Vagina (tissue), 2 donors: ENCODE data around the gene ADNP2. TPM values are rescaled to one million over a fixed set of nuclear protein-coding genes. Genes with fewer than 3 reads are reported as not detected.

ENCODE experiments used
- DNase-seq, 2 donors: peaks; one replicate each; pipeline ENCODE4 v3.0.0-alpha.2; 2017; ENCODE audit errors: extremely low spot score in 2 of 2
- H3K27ac ChIP-seq: fragments of 200-600 bp; sonication (generic); one replicate; pipeline ENCODE4 v1.5.1; 2019
- H3K27me3 ChIP-seq: fragments of 200-600 bp; sonication (generic); one replicate; pipeline ENCODE4 v1.5.1; 2019
- H3K36me3 ChIP-seq, 2 donors: fragments of 200-600 bp; sonication (generic); one replicate each; pipeline ENCODE4 v1.5.1; 2017 to 2019
- H3K4me1 ChIP-seq: fragments of 200-600 bp; sonication (generic); one replicate; pipeline ENCODE4 v1.5.1; 2019
- H3K4me3 ChIP-seq, 2 donors: fragments of 200-600 bp; sonication (generic); 1 replicate in 1 of 2; 2 replicates in 1 of 2; pipeline ENCODE4 v1.5.1; 2016 to 2019
- H3K9me3 ChIP-seq: fragments of 200-600 bp; sonication (generic); one replicate; pipeline ENCODE4 v1.5.1; 2019
- POLR2A ChIP-seq, 2 donors: fragments of 450-650 bp; IDR thresholded peaks; one replicate each; pipeline ENCODE4 v1.6.1; 2017; ENCODE audit warnings: antibody characterized with exemption in 2 of 2, mild to moderate bottlenecking in 2 of 2, moderate library complexity in 2 of 2
- POLR2AphosphoS5 ChIP-seq, 2 donors: sonication (generic); formaldehyde crosslinking; IDR thresholded peaks; one replicate each; pipeline ENCODE4 v1.9.0; 2017; ENCODE audit warnings: antibody characterized with exemption in 2 of 2, mild to moderate bottlenecking in 2 of 2, low read depth in 1 of 2; ENCODE audit not compliant: insufficient read depth in 1 of 2
- intact Hi-C: fragments of 100-400 bp; cut with DNase I; formaldehyde crosslinking; loops from one replicate; pipeline ENCODE4 v1.15.1; 2023
- total RNA-seq: library from RNA; depleted of rRNA; stranded (reverse); fragments of >200 nt; gene quantifications from one replicate; pipeline ENCODE4 v1.2.3, GENCODE V29; 2016
- TF ChIP-seq, protein P1 (sequence below), 3 experiments: fragments of 450-650 bp in 2 of 3; fragments of 200-600 bp in 1 of 3; sonication (generic) in 1 of 3; IDR thresholded peaks; one replicate each; pipeline ENCODE4 v1.5.1; 2017 to 2019; ENCODE audit warnings: antibody characterized with exemption in 3 of 3, mild to moderate bottlenecking in 2 of 3, moderate library complexity in 2 of 3

The ADNP2 gene
- total RNA-seq, 1 donor from 2014 or later, result 21.4 TPM

DNA sequence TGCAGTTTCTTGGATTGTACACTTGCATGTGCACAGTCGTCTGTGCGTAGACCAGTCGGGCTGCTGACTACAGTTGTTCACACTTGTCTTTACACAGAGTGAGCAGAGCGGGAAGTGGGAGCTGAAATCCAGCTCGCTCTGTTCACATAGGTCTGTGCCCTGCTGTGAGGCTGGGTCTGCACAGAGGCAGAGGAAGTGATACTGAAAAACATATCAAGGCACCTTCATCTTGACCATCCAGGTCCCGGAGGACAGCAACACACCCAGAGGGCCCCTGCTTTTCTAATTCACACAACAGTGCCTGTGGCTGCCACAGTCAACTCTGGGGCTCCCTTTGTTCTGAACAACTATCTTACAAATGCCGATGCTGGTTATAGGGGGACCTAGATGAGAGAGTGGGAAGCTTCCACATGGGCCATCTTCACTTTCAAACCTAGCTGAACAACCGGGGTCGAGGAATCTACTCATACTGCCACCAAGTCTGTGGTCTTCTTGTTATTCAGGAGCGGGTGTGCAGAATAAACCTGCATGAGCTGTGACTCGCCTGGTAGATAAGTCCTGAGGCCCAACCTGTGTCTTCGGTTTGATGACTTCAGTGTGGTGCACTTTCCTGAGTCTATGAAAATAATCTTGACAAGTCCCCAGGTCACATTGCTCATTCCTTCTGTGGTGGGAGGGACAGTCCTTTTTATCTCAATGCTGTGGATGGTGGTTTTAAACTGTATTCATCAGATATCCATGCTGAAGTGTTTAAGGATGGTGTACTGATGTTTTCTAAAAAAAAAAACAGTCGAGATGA, 3.5 kb upstream of the ADNP2 start:
- Histone ChIP-seq H3K9me3 (no peaks in the 10 kb centered on the region), H3K27me3 (no peaks in the 10 kb centered on the region), H3K4me1 (peaks cover 6% of the 10 kb centered on the region), H3K4me3 (no peak overlapping the region), H3K36me3 (no peaks in the 10 kb centered on the region), H3K27ac (no peak overlapping the region)
- TF ChIP-seq, protein P1, sequence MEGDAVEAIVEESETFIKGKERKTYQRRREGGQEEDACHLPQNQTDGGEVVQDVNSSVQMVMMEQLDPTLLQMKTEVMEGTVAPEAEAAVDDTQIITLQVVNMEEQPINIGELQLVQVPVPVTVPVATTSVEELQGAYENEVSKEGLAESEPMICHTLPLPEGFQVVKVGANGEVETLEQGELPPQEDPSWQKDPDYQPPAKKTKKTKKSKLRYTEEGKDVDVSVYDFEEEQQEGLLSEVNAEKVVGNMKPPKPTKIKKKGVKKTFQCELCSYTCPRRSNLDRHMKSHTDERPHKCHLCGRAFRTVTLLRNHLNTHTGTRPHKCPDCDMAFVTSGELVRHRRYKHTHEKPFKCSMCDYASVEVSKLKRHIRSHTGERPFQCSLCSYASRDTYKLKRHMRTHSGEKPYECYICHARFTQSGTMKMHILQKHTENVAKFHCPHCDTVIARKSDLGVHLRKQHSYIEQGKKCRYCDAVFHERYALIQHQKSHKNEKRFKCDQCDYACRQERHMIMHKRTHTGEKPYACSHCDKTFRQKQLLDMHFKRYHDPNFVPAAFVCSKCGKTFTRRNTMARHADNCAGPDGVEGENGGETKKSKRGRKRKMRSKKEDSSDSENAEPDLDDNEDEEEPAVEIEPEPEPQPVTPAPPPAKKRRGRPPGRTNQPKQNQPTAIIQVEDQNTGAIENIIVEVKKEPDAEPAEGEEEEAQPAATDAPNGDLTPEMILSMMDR (IDR thresholded peaks at IDR 0.05), result no peak
- no peak for TF ChIP-seq POLR2A (IDR thresholded peaks at IDR 0.05)
- no peak for TF ChIP-seq POLR2AphosphoS5 (IDR thresholded peaks at IDR 0.05; ENCODE audit: insufficient read depth in 1 of 2, low read depth in 1 of 2)
- intact Hi-C loops, result loop anchor here (10.0 kb wide), 1 partner anchor 71 kb away; the partner anchor contains the start of gene RBFA
- DNase-seq, result no peak

GRCh38 chr18:80106482-80107051, 2.5 kb upstream of the ADNP2 start:
- H3K4me3 ChIP-seq, result no peak overlapping the region
- H3K27ac ChIP-seq, result no peak overlapping the region
- TF ChIP-seq POLR2AphosphoS5 (IDR thresholded peaks at IDR 0.05; ENCODE audit: insufficient read depth in 1 of 2, low read depth in 1 of 2), result no peak
- TF ChIP-seq POLR2A (IDR thresholded peaks at IDR 0.05), result no peak
- TF ChIP-seq, protein P1 (IDR thresholded peaks at IDR 0.05), result no peak
- no peak for DNase-seq
- H3K36me3 ChIP-seq, result no peaks in the 10 kb centered on the region
- peaks cover 16% of the 10 kb centered on the region for H3K4me1 ChIP-seq
- intact Hi-C loops, result loop anchor here (10.0 kb wide), 1 partner anchor 72 kb away; the partner anchor contains the start of gene RBFA
- H3K9me3 ChIP-seq, result no peaks in the 10 kb centered on the region
- H3K27me3 ChIP-seq, result no peaks in the 10 kb centered on the region

DNA sequence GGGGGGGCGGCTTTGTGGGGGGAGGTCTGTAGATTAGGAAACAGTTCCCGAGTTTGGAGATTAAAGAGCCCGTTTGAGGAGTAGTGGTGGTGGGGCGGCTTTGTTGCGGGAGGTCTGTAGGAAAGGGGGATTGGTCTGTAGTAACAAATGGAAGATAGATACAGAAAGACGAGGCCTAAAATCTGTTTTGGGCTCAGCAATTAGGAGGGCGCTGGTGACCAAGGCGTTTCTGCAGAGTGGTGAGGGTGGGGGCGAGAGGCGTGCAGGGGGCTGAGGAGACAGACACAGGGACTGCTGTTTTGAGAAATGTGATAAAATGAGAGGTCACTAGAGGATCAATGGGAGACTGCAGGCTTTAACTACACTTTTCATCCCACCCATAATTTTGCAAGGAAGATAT, 1.6 kb upstream of the ADNP2 start:
- intact Hi-C loops, result loop anchor here (10.0 kb wide), 1 partner anchor 73 kb away; the partner anchor contains the start of gene RBFA
- no peak for DNase-seq

DNA sequence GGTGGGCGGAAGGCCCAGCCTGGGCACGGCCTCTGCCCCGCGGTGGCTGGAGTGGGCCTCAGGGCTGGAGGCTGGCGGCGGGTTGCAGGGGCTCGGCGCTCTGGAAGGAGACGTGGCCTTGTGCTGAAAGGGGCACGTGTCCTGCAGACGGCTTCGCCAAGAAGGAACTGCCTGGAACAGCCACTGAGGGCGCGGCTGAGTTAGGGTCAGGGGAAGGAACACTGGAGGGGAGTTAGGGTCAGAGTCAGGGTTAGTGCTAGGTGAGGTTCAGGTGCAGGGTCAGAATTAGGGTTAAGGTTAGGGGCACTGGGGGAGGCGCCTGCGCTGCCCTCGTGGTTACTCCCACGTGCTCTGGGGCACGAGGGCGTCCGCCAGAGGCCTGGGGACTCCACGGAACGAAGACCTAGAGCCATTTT, 933 bp upstream of the ADNP2 start:
- Histone ChIP-seq H3K36me3 (no peaks in the 10 kb centered on the region), H3K9me3 (no peaks in the 10 kb centered on the region), H3K27ac (peak overlapping the region; percentile 83), H3K4me3 (no peak overlapping the region), H3K27me3 (no peaks in the 10 kb centered on the region), H3K4me1 (peaks cover 22% of the 10 kb centered on the region)
- intact Hi-C loops, result loop anchor here (10.0 kb wide), 1 partner anchor 73 kb away; the partner anchor contains the start of gene RBFA
- TF ChIP-seq, protein P1 (IDR thresholded peaks at IDR 0.05), result no peak
- TF ChIP-seq POLR2AphosphoS5 (IDR thresholded peaks at IDR 0.05; ENCODE audit: insufficient read depth in 1 of 2, low read depth in 1 of 2) (peak in 1 of 2 donors; percentile 61), POLR2A (IDR thresholded peaks at IDR 0.05) (no peak)
- no peak for DNase-seq

More for the DNA sequence above, 1.6 kb upstream of the ADNP2 start:
- H3K27me3 ChIP-seq, result no peaks in the 10 kb centered on the region
- H3K36me3 ChIP-seq, result no peaks in the 10 kb centered on the region
- H3K4me3 ChIP-seq, result no peak overlapping the region
- peaks cover 22% of the 10 kb centered on the region for H3K4me1 ChIP-seq
- no peak overlapping the region for H3K27ac ChIP-seq
- H3K9me3 ChIP-seq, result no peaks in the 10 kb centered on the region
- TF ChIP-seq POLR2A (IDR thresholded peaks at IDR 0.05) (no peak), POLR2AphosphoS5 (IDR thresholded peaks at IDR 0.05; ENCODE audit: insufficient read depth in 1 of 2, low read depth in 1 of 2) (no peak)
- TF ChIP-seq, protein P1 (IDR thresholded peaks at IDR 0.05), result no peak
